ENCODE measurements around the gene PHACTR1. TPM values are rescaled to one million over a fixed set of nuclear protein-coding genes. Genes with fewer than 3 reads are reported as not detected.

Gene PHACTR1
- total RNA-seq, 1 experiment from 2014 or later = 0.21 TPM

GRCh38 chr6:12848964-12849808 lies 132.6 kb downstream of the PHACTR1 start:
- CTCF ChIA-PET = no interaction called here
- TF ChIP-seq CTCF (IDR thresholded peaks at IDR 0.05; ENCODE audit: unreplicated experiment) = no peak
- intact Hi-C loops (cut with micrococcal nuclease; ENCODE audit: unreplicated experiment) = no loop called here
- Mint-ChIP-seq H3K27ac (ENCODE audit: unreplicated experiment) (no peak overlapping the region), H3K27me3 (ENCODE audit: unreplicated experiment) (peaks cover 17% of the 10 kb centered on the region), H3K4me1 (ENCODE audit: low read depth, unreplicated experiment) (peaks cover 14% of the 10 kb centered on the region), H3K4me3 (ENCODE audit: low read depth, unreplicated experiment) (no peak overlapping the region), H3K36me3 (ENCODE audit: insufficient read depth, unreplicated experiment) (no peaks in the 10 kb centered on the region), H3K9me3 (ENCODE audit: low read depth, unreplicated experiment) (no peaks in the 10 kb centered on the region)
- BruUV-seq (replicated peaks) = no TSS peak
- no peak for DNase-seq

- Mint-ChIP-seq H3K4me1 (ENCODE audit: low read depth, unreplicated experiment) (peaks cover 14% of the 10 kb centered on the region), H3K9me3 (ENCODE audit: low read depth, unreplicated experiment) (no peaks in the 10 kb centered on the region), H3K36me3 (ENCODE audit: insufficient read depth, unreplicated experiment) (no peaks in the 10 kb centered on the region), H3K27me3 (ENCODE audit: unreplicated experiment) (peaks cover 18% of the 10 kb centered on the region), H3K4me3 (ENCODE audit: low read depth, unreplicated experiment) (no peak overlapping the region), H3K27ac (ENCODE audit: unreplicated experiment) (no peak overlapping the region)
- no peak for TF ChIP-seq CTCF (IDR thresholded peaks at IDR 0.05; ENCODE audit: unreplicated experiment)
- DNase-seq = no peak
- no TSS peak for BruUV-seq (replicated peaks)
- intact Hi-C loops (cut with micrococcal nuclease; ENCODE audit: unreplicated experiment) = no loop called here
- CTCF ChIA-PET = no interaction called here
Measured at GRCh38 chr6:12849809-12850198, 133.2 kb downstream of the PHACTR1 start.

- H3K9me3 Mint-ChIP-seq (ENCODE audit: low read depth, unreplicated experiment) = no peaks in the 10 kb centered on the region
- TF ChIP-seq CTCF (IDR thresholded peaks at IDR 0.05; ENCODE audit: unreplicated experiment) = no peak
- peaks cover 14% of the 10 kb centered on the region for H3K4me1 Mint-ChIP-seq (ENCODE audit: low read depth, unreplicated experiment)
- CTCF ChIA-PET = no interaction called here
- H3K36me3 Mint-ChIP-seq (ENCODE audit: insufficient read depth, unreplicated experiment) = no peaks in the 10 kb centered on the region
- H3K27ac Mint-ChIP-seq (ENCODE audit: unreplicated experiment) = no peak overlapping the region
- intact Hi-C loops (cut with micrococcal nuclease; ENCODE audit: unreplicated experiment) = no loop called here
- H3K4me3 Mint-ChIP-seq (ENCODE audit: low read depth, unreplicated experiment) = no peak overlapping the region
- no peak for DNase-seq
- BruUV-seq (replicated peaks) = no TSS peak
- H3K27me3 Mint-ChIP-seq (ENCODE audit: unreplicated experiment) = peaks cover 18% of the 10 kb centered on the region
Measured at GRCh38 chr6:12851123-12851695, 134.6 kb downstream of the PHACTR1 start.

- intact Hi-C loops (cut with micrococcal nuclease; ENCODE audit: unreplicated experiment) = no loop called here
- Mint-ChIP-seq H3K36me3 (ENCODE audit: insufficient read depth, unreplicated experiment) (no peaks in the 10 kb centered on the region), H3K4me1 (ENCODE audit: low read depth, unreplicated experiment) (no peaks in the 10 kb centered on the region), H3K9me3 (ENCODE audit: low read depth, unreplicated experiment) (no peaks in the 10 kb centered on the region), H3K4me3 (ENCODE audit: low read depth, unreplicated experiment) (no peak overlapping the region), H3K27ac (ENCODE audit: unreplicated experiment) (no peak overlapping the region), H3K27me3 (ENCODE audit: unreplicated experiment) (peaks cover 53% of the 10 kb centered on the region)
- TF ChIP-seq CTCF (IDR thresholded peaks at IDR 0.05; ENCODE audit: unreplicated experiment) = no peak
- no peak for DNase-seq
- CTCF ChIA-PET = no interaction called here
- no TSS peak for BruUV-seq (replicated peaks)
Measured at GRCh38 chr6:12861603-12862002, 145.0 kb downstream of the PHACTR1 start.

Data from Calu3 (cell line).